AG09319 (cell line): ENCODE data around the gene PLOD3.
"Not testable (repeated sequence)": the region's sequence is repeated elsewhere in the genome, so short reads cannot be mapped to it uniquely, and the experiment has no call there.

ENCODE experiments used
- DNase-seq: peaks from one replicate; pipeline ENCODE4 v3.0.0-alpha.2; 2010; ENCODE audit warnings: low read depth; ENCODE audit errors: extremely low read depth
- TF ChIP-seq, protein P1 (sequence below): IDR thresholded peaks from 2 replicates; pipeline ENCODE4 v1.5.1; 2011; ENCODE audit warnings: low read depth, mild to moderate bottlenecking, inconsistent platforms, low read length, moderate library complexity

Gene PLOD3

DNA sequence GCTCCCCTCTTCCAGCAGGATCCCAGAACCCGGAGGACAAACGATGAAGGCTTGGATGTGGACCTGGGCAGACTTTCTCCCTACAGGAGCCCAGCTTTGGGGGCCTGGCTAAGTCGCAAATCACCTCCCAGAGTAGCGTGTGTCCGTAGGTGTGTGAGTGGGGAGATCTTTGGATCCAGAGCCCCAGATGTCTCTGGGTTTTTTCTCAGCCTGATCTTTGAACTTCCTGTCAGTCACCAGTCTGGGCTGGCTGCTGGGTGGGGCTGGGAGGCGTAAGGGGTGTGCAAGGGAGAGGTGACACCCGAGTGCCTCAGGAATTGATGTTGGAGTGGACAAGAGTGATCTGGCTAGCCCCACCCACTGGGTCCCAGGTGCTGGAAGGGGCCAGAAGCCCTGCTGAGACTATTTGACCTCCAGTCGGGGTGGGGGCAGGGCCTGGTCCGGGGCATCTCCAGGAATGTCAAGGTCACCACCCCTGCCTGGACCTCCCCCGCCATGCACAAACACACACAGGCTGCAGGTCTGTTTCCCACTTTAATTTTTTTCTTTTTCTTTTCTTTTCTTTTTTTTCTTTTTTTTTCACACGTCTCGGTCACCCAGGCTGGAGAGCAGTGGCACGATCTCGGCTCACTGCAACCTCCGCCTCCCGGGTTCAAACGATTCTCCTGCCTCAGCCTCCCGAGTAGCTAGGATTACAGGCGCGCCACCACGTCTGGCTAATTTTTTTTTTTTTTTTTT, 16.4 kb downstream of the PLOD3 start, which contains the start of gene MOGAT3:
Gene MOGAT3, minus strand, starts transcription at position 175 of the 738 bp plus-strand sequence. CDS start 182 bp downstream, outside the sequence.
- TF ChIP-seq, protein P1, sequence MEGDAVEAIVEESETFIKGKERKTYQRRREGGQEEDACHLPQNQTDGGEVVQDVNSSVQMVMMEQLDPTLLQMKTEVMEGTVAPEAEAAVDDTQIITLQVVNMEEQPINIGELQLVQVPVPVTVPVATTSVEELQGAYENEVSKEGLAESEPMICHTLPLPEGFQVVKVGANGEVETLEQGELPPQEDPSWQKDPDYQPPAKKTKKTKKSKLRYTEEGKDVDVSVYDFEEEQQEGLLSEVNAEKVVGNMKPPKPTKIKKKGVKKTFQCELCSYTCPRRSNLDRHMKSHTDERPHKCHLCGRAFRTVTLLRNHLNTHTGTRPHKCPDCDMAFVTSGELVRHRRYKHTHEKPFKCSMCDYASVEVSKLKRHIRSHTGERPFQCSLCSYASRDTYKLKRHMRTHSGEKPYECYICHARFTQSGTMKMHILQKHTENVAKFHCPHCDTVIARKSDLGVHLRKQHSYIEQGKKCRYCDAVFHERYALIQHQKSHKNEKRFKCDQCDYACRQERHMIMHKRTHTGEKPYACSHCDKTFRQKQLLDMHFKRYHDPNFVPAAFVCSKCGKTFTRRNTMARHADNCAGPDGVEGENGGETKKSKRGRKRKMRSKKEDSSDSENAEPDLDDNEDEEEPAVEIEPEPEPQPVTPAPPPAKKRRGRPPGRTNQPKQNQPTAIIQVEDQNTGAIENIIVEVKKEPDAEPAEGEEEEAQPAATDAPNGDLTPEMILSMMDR, result no peak
- DNase-seq, result no peak

DNA sequence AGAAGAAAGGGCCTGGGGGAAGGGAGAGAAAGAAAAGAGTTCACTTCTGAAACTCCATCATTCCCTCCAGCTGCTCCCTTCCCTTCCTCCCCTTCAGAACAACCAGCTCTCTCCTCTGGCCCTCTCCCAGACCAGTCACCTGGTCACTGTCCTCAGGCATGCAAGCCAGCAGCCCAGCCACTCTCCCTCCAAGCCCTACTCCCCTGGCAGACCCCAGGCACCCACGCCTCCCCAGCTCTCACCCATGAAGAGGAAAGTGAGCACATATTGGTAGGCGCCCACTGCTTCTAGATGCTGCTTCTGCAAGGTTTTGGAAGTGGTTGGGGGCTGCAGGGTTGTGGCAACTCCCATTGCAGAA, 16.9 kb downstream of the PLOD3 start:
- no peak for DNase-seq

DNA sequence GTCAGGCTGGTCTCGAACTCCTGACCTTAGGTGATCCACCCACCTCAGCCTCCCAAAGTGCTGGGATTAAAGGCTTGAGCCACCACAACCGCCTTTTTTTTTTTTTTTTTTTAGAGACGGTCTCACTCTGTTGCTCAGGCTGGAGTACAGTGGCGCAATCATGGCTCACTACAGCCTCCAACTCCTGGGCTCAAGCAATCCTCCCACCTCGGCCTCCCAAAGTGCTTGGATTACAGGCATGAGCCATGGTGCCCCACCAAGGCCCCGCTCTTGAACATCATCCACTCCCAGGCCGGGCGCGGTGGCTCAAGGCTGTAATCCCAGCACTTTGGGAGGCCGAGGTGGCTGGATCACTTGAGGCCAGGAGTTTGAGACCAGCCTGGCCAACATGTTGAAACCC, 17.9 kb downstream of the PLOD3 start:
- DNase-seq, result not testable (repeated sequence)

More for the DNA sequence above, 16.9 kb downstream of the PLOD3 start:
- TF ChIP-seq, protein P1, result no peak

DNA sequence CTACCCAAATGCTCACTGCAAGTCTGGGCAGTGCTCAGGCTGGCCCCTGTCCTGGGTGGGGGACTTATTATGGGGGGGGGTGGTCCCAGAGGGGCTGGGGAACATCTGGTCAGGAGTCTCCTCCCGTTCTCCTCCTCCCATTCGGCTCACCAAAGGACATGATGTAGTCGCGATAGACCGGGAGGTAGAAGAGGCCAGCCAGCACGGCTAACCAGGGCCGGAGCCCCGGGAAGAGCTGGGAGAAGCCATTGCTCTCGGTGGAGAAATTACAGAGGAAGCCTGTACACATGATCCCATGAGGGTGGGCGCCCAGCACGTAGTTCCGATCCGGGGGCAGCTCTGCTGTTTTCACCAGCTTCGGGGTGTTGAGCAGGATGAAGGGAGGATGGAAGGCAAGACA, 18.9 kb downstream of the PLOD3 start:
- DNase-seq, result no peak
- TF ChIP-seq, protein P1, result no peak

DNA sequence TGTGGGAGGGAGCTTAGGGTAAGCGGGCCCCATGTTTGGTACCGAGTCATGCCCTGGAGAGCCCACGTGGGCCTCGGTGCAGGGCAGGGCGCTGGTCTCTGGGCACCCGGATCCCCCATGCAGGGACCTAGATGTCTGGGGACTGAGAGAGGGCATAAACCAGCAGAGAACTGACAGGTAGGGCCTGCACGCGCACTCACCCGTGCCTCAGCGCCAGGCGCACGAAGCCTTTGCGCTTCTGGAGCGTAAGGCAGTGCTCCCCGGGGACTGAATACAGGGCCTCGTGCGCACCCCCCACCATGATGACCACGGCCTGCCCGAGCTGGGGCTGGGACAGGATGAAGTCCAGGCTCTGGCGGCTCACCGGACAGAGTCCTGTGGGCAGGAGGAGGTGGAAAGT, 19.4 kb downstream of the PLOD3 start:
- TF ChIP-seq, protein P1, result no peak
- no peak for DNase-seq

DNA sequence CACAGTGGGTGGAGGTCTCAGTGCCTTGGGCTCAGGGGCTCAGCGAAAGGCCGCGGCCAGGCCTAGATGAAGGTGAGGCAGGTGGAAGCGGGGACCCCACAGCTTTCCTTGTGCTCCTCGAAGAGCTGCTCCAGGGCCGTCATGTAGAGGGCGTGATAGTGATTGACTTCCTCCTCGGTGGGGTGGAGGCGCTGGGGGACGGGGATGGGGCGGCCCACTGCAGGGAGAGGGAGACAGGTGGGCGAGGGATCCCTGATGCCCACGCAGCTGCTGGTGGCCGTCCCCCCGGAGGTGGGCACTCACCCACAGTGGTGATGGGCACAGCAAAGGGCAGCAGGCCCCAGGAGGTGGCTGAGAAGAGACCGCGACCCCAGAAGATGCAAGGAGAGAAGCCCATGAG, 21.5 kb downstream of the PLOD3 start:
- no peak for DNase-seq
- TF ChIP-seq, protein P1, result no peak

DNA sequence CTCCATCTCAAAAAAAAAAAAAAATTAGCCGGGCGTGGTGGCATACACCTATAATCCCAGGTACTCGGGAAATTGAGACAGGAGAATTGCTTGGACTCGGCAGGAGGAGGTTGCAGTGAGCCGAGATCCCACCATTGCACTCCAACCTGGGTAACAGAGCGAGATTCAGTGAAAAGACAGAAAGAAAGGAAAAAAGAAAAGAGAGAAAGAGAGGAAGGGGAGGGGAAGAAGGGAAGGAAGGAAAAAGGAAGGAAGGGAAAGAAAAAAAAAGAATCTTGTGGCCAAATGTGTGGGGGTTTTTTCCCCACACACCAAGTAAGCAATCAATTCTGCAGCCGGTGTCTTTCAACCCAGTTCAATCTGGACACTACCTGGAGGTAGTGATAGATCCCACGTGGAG, 28.3 kb downstream of the PLOD3 start:
- TF ChIP-seq, protein P1, result no peak
- no peak for DNase-seq
